Measurements from ENCODE around the gene PRSS27.
"Not testable (repeated sequence)": the region's sequence is repeated elsewhere in the genome, so short reads cannot be mapped to it uniquely, and the experiment has no call there.

Gene PRSS27

GRCh38 chr16:2690852-2691251, 29.2 kb downstream of the PRSS27 start:
- Histone ChIP-seq H3K9me3 (ENCODE audit: control insufficient read depth, insufficient read depth, low read depth, low read length) (no peaks in the 10 kb centered on the region), H3K27ac (ENCODE audit: extremely low read depth, low read depth, low read length) (no peak overlapping the region), H3K36me3 (ENCODE audit: control insufficient read depth in 2 of 2, insufficient read depth in 1 of 2, low read length in 2 of 2) (peaks cover 0 to 23% of the 10 kb centered on the region in 2 experiments; a peak in 1 of 3 replicates), H3K4me1 (ENCODE audit: control insufficient read depth, insufficient read depth, low read length) (no peaks in the 10 kb centered on the region), H3K4me3 (ENCODE audit: low read depth, low read length) (no peak overlapping the region)
- ChIA-PET POLR2A (no interaction called here), CTCF (interaction anchor here (0.7 to 1.4 kb wide), 3 partner anchors 13 to 338 kb away, joined by 3 to 4 read pairs (median 3); no protein-coding TSS in a partner anchor)
- no peak for TF ChIP-seq ZFP69B (tag by site-specific recombination; IDR thresholded peaks at IDR 0.05)
- TF ChIP-seq ZBTB26 (tag by site-specific recombination; optimal IDR thresholded peaks at IDR 0.05): no peak
- TF ChIP-seq ZNF677 (tag by site-specific recombination; IDR thresholded peaks at IDR 0.05): no peak
- no peak for TF ChIP-seq ZNF548 (tag by site-specific recombination; IDR thresholded peaks at IDR 0.05)

GRCh38 chr16:2689968-2690801, 29.8 kb downstream of the PRSS27 start:
- TF ChIP-seq ZNF704 (tag by site-specific recombination; IDR thresholded peaks at IDR 0.05) (no peak), YY1 (tag by site-specific recombination; IDR thresholded peaks at IDR 0.05) (no peak), ZFP69B (tag by site-specific recombination; IDR thresholded peaks at IDR 0.05) (no peak), ZNF629 (tag by site-specific recombination; IDR thresholded peaks at IDR 0.05) (no peak), ZSCAN18 (tag by site-specific recombination; IDR thresholded peaks at IDR 0.05) (no peak), BCL11B (tag by site-specific recombination; IDR thresholded peaks at IDR 0.05; ENCODE audit: low read depth) (no peak), ZNF133 (tag by site-specific recombination; IDR thresholded peaks at IDR 0.05) (no peak), AEBP2 (tag by site-specific recombination; IDR thresholded peaks at IDR 0.05; ENCODE audit: borderline replicate concordance) (no peak), ZNF248 (tag by site-specific recombination; IDR thresholded peaks at IDR 0.05) (no peak), ZNF394 (tag by site-specific recombination; IDR thresholded peaks at IDR 0.05; ENCODE audit: borderline replicate concordance) (no peak), ZNF529 (tag by site-specific recombination; IDR thresholded peaks at IDR 0.05; ENCODE audit: insufficient replicate concordance) (no peak), ZNF148 (tag by site-specific recombination; IDR thresholded peaks at IDR 0.05; ENCODE audit: borderline replicate concordance) (no peak), CTCF (tag by site-specific recombination; IDR thresholded peaks at IDR 0.05) (no peak), ZNF555 (tag by site-specific recombination; conservative IDR thresholded peaks at IDR 0.05) (no peak), GLIS1 (tag by site-specific recombination; IDR thresholded peaks at IDR 0.05) (no peak), TRIM28 (IDR thresholded peaks at IDR 0.05; ENCODE audit: borderline replicate concordance, low read length) (no peak)
- Histone ChIP-seq H3K4me1 (ENCODE audit: control insufficient read depth, insufficient read depth, low read length) (no peaks in the 10 kb centered on the region), H3K4me3 (ENCODE audit: low read depth, low read length) (no peak overlapping the region), H3K36me3 (ENCODE audit: control insufficient read depth in 2 of 2, insufficient read depth in 1 of 2, low read length in 2 of 2) (peaks cover 0 to 23% of the 10 kb centered on the region in 2 experiments; a peak in 1 of 3 replicates), H3K27ac (ENCODE audit: extremely low read depth, low read depth, low read length) (no peak overlapping the region), H3K9me3 (ENCODE audit: control insufficient read depth, insufficient read depth, low read depth, low read length) (no peaks in the 10 kb centered on the region)
- CTCF ChIA-PET: interaction anchor here (0.9 kb wide), 1 partner anchor 14 kb away, joined by 3 read pairs; no protein-coding TSS in a partner anchor
- POLR2A ChIA-PET: no interaction called here

- CTCF ChIA-PET; H3K4me1 ChIP-seq (ENCODE audit: control insufficient read depth, insufficient read depth, low read length); H3K4me3 ChIP-seq (ENCODE audit: low read depth, low read length); POLR2A ChIA-PET; H3K27ac ChIP-seq (ENCODE audit: extremely low read depth, low read depth, low read length); H3K9me3 ChIP-seq (ENCODE audit: control insufficient read depth, insufficient read depth, low read depth, low read length): not testable (repeated sequence)
- peaks cover 0 to 23% of the 10 kb centered on the region in 2 experiments; a peak in 1 of 3 replicates for H3K36me3 ChIP-seq (ENCODE audit: control insufficient read depth in 2 of 2, insufficient read depth in 1 of 2, low read length in 2 of 2)
Measured at GRCh38 chr16:2689422-2689821, 30.6 kb downstream of the PRSS27 start.
